ENCODE data around the gene SRRD. TPM values are rescaled to one million over a fixed set of nuclear protein-coding genes. Genes with fewer than 3 reads are reported as not detected.

SRRD gene
- total and polyA plus RNA-seq, 12 donors: 10.3 to 261 (median 17.1) TPM

DNA sequence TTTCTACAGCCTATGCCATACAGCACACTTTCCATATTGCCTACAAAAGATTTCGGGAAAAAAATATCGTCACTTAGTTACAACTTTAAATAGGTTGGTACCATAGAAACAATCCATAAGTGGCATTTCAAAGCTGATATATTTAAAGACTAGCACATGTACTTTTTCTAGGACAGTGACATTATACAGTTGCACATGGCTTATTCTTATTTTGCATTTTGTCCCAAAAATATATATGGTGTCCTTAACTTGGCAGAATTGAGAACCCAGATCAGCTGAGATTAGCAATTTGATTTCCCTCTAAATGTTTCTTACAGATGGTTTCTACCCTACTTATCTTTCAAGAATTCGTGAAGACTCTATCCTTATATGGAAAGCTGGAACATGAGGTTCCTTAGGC lies 32.3 kb downstream of the SRRD start:
- H3K9me3 ChIP-seq (replicated peaks in 1 of 3): no peaks in the 10 kb centered on the region
- intact Hi-C loops (cut with DNase I): no loop called here
- H3K27ac ChIP-seq: no peak overlapping the region
- no peaks in the 10 kb centered on the region for H3K27me3 ChIP-seq
- no peaks in the 10 kb centered on the region for H3K36me3 ChIP-seq (replicated peaks in 1 of 2)
- 87 to 94% (median 88%) methylated on average over 3 of the region's 3 CpGs for WGBS, 4 donors
- H3K4me3 ChIP-seq: no peak overlapping the region
- H3K4me1 ChIP-seq (replicated peaks in 1 of 2): peaks cover 14 to 20% of the 10 kb centered on the region in 2 donors
- TF ChIP-seq, protein P1, sequence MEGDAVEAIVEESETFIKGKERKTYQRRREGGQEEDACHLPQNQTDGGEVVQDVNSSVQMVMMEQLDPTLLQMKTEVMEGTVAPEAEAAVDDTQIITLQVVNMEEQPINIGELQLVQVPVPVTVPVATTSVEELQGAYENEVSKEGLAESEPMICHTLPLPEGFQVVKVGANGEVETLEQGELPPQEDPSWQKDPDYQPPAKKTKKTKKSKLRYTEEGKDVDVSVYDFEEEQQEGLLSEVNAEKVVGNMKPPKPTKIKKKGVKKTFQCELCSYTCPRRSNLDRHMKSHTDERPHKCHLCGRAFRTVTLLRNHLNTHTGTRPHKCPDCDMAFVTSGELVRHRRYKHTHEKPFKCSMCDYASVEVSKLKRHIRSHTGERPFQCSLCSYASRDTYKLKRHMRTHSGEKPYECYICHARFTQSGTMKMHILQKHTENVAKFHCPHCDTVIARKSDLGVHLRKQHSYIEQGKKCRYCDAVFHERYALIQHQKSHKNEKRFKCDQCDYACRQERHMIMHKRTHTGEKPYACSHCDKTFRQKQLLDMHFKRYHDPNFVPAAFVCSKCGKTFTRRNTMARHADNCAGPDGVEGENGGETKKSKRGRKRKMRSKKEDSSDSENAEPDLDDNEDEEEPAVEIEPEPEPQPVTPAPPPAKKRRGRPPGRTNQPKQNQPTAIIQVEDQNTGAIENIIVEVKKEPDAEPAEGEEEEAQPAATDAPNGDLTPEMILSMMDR (IDR thresholded peaks at IDR 0.05): no peak
- no peak for TF ChIP-seq POLR2A (IDR thresholded peaks at IDR 0.05)
- no peak for DNase-seq

DNA sequence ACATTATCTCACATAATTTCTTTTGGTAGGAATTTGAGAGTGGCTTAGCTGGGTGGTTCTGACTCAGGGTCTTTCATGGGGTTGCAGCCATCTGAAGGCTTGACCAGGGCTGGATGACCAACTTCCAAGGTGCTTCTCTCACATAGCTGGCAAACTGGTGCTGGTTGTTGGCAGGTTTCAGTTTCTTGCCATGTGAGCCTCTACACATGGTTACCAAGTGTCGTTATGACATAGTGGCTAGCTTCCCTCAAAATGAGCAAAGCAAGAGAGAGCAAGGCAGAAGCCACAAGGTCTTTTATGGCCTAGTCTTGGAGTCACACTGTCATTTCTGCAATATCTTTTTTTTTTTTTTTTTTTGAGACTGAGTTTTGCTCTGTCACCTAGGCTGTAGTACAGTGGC lies 32.8 kb downstream of the SRRD start:
- Histone ChIP-seq H3K36me3 (replicated peaks in 1 of 2) (no peaks in the 10 kb centered on the region), H3K9me3 (replicated peaks in 1 of 3) (no peaks in the 10 kb centered on the region), H3K4me1 (replicated peaks in 1 of 2) (peaks cover 11 to 15% of the 10 kb centered on the region in 2 donors), H3K27me3 (no peaks in the 10 kb centered on the region), H3K27ac (no peak overlapping the region), H3K4me3 (no peak overlapping the region)
- TF ChIP-seq, protein P1 (IDR thresholded peaks at IDR 0.05): no peak
- no peak for TF ChIP-seq POLR2A (IDR thresholded peaks at IDR 0.05)
- intact Hi-C loops (cut with DNase I): no loop called here
- 67 to 93% (median 90%) methylated on average over 1 of the region's 1 CpG for WGBS, 4 donors
- DNase-seq: no peak

DNA sequence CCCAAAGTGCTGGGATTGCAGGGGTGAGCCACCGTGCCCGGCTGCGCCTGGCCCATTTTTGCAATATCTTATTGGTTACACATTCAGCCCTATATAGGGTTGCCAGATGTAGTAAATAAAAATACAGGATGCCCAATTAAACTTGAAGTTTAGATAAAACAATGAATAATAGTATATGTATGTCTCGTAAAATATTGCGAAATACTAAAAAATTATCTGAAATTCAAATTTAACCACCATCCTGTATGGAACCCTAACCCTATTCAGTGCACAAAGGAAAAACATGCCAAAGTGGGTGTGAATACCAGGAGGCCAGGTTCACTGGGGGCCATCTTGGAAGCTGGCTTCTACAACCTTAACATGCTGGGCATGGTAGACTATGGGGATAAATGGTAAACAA lies 33.8 kb downstream of the SRRD start:
- no peak overlapping the region for H3K4me3 ChIP-seq
- no peak for DNase-seq
- no peaks in the 10 kb centered on the region for H3K27me3 ChIP-seq
- no peaks in the 10 kb centered on the region for H3K9me3 ChIP-seq (replicated peaks in 1 of 3)
- H3K27ac ChIP-seq: no peak overlapping the region
- TF ChIP-seq POLR2A (IDR thresholded peaks at IDR 0.05): no peak
- TF ChIP-seq, protein P1 (IDR thresholded peaks at IDR 0.05): no peak
- H3K4me1 ChIP-seq (replicated peaks in 1 of 2): peaks cover 8 to 11% of the 10 kb centered on the region in 2 donors
- intact Hi-C loops (cut with DNase I): no loop called here
- WGBS, 4 donors: 92 to 97% (median 94%) methylated on average over 5 of the region's 5 CpGs
- H3K36me3 ChIP-seq (replicated peaks in 1 of 2): no peaks in the 10 kb centered on the region

DNA sequence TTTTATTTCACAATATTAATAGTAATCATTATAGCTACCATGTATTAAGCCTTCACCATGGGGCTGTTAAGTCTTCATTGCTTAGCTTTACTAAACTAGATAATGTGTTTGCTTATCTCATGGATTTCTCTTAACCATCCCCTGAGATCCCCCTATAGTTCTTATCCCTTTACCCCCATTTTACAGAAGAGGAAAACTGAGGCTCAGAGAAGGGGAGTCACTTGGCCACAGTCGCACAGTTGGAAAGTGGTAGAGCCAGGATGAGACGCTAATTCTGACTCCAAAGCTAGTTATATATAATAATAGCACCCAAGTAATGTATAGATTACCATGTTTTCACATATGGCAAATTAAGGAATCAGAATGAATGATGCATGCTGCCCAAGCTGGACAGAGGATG lies 38.3 kb downstream of the SRRD start:
- Histone ChIP-seq H3K4me3 (no peak overlapping the region), H3K4me1 (replicated peaks in 1 of 2) (peaks cover 5 to 8% of the 10 kb centered on the region in 2 donors), H3K27me3 (no peaks in the 10 kb centered on the region), H3K27ac (no peak overlapping the region), H3K36me3 (replicated peaks in 1 of 2) (peaks cover 0 to 4% of the 10 kb centered on the region in 2 donors), H3K9me3 (replicated peaks in 1 of 3) (no peaks in the 10 kb centered on the region)
- no peak for TF ChIP-seq POLR2A (IDR thresholded peaks at IDR 0.05)
- TF ChIP-seq, protein P1 (IDR thresholded peaks at IDR 0.05): no peak
- no peak for DNase-seq
- WGBS, 4 donors: 87 to 98% (median 93%) methylated on average over 2 of the region's 2 CpGs
- intact Hi-C loops (cut with DNase I): no loop called here

Data from adrenal gland (tissue), 12 donors.